ENCODE results near the gene RASA4B. TPM values are rescaled to one million over a fixed set of nuclear protein-coding genes. Genes with fewer than 3 reads are reported as not detected.
"Not testable (repeated sequence)": the region's sequence is repeated elsewhere in the genome, so short reads cannot be mapped to it uniquely, and the experiment has no call there.

RASA4B gene
- total RNA-seq, 4 donors from 2014 or later: 10.5 to 56.1 (median 32.3) TPM

GRCh38 chr7:102455596-102455995 lies 62.0 kb downstream of the RASA4B start:
- Histone ChIP-seq H3K36me3 (peaks cover 0 to 75% (median 3%) of the 10 kb centered on the region in 3 donors), H3K4me3 (no peak overlapping the region), H3K27ac (no peak overlapping the region), H3K9me3 (no peaks in the 10 kb centered on the region), H3K27me3 (no peaks in the 10 kb centered on the region), H3K4me1 (no peaks in the 10 kb centered on the region)
- TF ChIP-seq EP300 (IDR thresholded peaks at IDR 0.05): no peak
- no peak for TF ChIP-seq CTCF (IDR thresholded peaks at IDR 0.05)
- no peak for TF ChIP-seq POLR2A (IDR thresholded peaks at IDR 0.05)
- 78 to 80% methylated on average over 8 of the region's 11 CpGs for WGBS, 2 donors
- no peak for DNase-seq (ENCODE audit: low spot score in 2 of 2)

DNA sequence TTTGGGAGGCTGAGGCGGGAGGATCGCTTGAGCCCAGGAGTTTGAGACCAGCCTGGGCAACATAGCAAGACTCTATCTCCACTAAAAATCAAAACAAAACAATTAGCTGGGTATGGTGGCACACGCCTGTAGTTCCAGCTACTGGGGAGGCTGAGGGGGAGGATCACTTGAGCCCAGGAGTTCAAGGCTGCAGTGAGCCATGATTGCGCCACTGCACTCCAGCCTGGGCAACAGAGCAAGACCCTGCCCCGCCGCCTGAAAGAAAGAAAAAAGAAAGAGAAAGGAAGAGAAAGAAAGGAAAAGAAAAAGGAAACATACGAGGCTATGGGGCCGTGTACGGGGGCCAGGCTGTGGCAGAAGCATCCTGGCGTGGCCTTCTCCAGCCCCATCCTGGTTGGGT lies 62.6 kb downstream of the RASA4B start:
- not testable (repeated sequence) for H3K4me1 ChIP-seq; H3K27me3 ChIP-seq; H3K9me3 ChIP-seq; H3K4me3 ChIP-seq; DNase-seq (ENCODE audit: low spot score in 2 of 2); H3K27ac ChIP-seq
- 93% methylated on average over 10 of the region's 10 CpGs for WGBS, 2 donors
- peaks cover 0 to 70% (median 3%) of the 10 kb centered on the region in 3 donors for H3K36me3 ChIP-seq

DNA sequence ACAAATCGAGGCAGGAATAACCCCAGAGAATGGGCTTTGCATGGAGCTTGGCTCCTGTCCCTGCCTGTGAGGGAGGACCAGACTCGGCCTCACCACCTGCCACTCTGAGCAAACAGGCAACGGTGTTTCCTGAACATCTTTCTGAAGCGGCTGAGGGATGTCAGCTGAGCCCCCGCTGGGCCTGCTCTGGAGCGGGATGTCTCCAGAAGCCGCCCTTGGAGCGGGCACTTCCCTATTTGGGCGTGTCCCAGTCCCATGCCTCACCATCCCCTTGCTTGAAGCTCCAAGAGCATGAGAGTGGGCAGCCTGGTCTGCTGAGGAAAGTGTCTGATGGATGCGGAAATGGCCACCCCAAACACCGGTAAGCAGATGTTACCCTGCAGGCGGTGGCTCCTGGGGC lies 63.1 kb downstream of the RASA4B start:
- 78% methylated on average over 11 to 12 of the region's 12 CpGs for WGBS, 2 donors
- Histone ChIP-seq H3K4me3 (no peak overlapping the region), H3K9me3 (no peaks in the 10 kb centered on the region), H3K27ac (no peak overlapping the region), H3K27me3 (no peaks in the 10 kb centered on the region), H3K4me1 (no peaks in the 10 kb centered on the region), H3K36me3 (peaks cover 0 to 66% (median 3%) of the 10 kb centered on the region in 3 donors)
- no peak for DNase-seq (ENCODE audit: low spot score in 2 of 2)
- no peak for TF ChIP-seq CTCF (IDR thresholded peaks at IDR 0.05)
- no peak for TF ChIP-seq EP300 (IDR thresholded peaks at IDR 0.05)
- TF ChIP-seq POLR2A (IDR thresholded peaks at IDR 0.05): no peak

GRCh38 chr7:102453319-102453718 lies 64.3 kb downstream of the RASA4B start:
- Histone ChIP-seq H3K4me3 (no peak overlapping the region), H3K27me3 (no peaks in the 10 kb centered on the region), H3K27ac (no peak overlapping the region), H3K4me1 (no peaks in the 10 kb centered on the region), H3K36me3 (peaks cover 0 to 57% (median 3%) of the 10 kb centered on the region in 3 donors), H3K9me3 (no peaks in the 10 kb centered on the region)
- no peak for TF ChIP-seq POLR2A (IDR thresholded peaks at IDR 0.05)
- no peak for TF ChIP-seq CTCF (IDR thresholded peaks at IDR 0.05)
- TF ChIP-seq EP300 (IDR thresholded peaks at IDR 0.05): no peak
- DNase-seq (ENCODE audit: low spot score in 2 of 2): no peak
- WGBS, 2 donors: 77 to 86% methylated on average over 6 to 7 of the region's 7 CpGs

GRCh38 chr7:102452451-102452850 lies 65.1 kb downstream of the RASA4B start:
- Histone ChIP-seq H3K4me3 (no peak overlapping the region), H3K27ac (no peak overlapping the region), H3K27me3 (no peaks in the 10 kb centered on the region), H3K9me3 (no peaks in the 10 kb centered on the region), H3K4me1 (no peaks in the 10 kb centered on the region), H3K36me3 (peaks cover 0 to 57% (median 0%) of the 10 kb centered on the region in 3 donors)
- 91 to 94% methylated on average over 6 of the region's 6 CpGs for WGBS, 2 donors
- no peak for DNase-seq (ENCODE audit: low spot score in 2 of 2)
- no peak for TF ChIP-seq POLR2A (IDR thresholded peaks at IDR 0.05)
- no peak for TF ChIP-seq CTCF (IDR thresholded peaks at IDR 0.05)

Data from tibial nerve (tissue), 4 donors.